HG02973 (cell line): ENCODE results near the gene MARVELD3.
"Not testable (repeated sequence)": the region's sequence is repeated elsewhere in the genome, so short reads cannot be mapped to it uniquely, and the experiment has no call there.

Experiments used
- ATAC-seq: cut with Tn5 transposase; IDR thresholded peaks from one replicate; pipeline ENCODE4 v1.9.1; 2021; ENCODE audit warnings: moderate library complexity; ENCODE audit not compliant: unreplicated experiment

Gene MARVELD3

DNA sequence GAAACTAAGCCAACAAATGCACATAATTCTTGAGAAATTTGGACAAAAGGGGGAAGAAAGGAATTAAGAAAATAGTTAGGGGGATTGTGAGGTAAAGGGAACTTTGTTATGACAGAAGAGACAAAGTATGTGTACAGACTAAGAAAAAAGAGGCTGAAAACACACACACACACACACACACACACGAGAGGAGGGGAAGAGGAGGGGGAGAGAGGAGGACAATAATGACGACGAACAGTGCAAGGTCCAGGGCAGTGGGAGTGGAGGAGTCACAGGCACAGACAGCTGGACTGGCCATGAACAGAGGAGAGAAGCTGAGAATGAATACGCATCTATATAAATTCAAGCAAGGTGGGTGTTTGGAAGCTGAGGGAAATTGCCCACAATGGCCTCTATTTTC is 44.6 kb downstream of the MARVELD3 start:
- ATAC-seq: no peak

DNA sequence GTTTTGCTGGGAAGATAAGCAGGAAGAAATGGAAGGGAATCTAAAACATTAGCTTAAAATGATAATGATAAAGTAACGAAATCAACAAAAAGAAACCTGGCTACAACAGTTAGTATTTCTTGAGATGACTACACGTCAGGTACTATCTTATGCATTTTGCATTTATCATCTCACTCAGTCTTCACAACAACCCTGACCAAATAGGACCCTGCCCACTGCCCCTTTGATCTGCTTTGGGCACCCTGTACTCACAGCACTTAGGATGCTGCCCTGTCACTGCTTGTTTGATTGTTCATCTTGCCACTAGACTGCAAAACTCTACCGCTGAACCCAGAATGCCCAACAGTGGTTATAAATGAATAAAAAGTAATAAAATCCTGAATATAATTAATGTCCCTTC is 45.2 kb downstream of the MARVELD3 start:
- no peak for ATAC-seq

DNA sequence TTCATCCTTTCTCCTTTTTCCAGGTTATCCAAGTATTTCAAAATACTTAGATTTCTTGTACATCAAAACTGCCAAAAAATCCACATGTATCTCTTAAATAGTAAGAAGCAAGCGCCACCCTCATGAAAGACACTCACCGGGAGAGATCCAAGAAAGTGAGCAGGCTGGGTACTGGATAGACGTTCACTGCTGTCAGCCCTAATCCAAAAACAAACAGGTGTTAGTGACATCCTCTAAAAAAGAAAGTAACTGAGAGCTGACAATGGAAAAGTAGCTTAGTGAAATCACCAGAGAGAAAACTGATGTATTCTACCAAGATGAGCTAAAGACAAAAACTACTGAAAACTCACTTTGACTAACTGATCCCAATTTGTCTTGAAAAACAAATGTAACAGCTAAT is 46.1 kb downstream of the MARVELD3 start:
- ATAC-seq: no peak

- no peak for ATAC-seq
Measured at GRCh38 chr16:71672803-71673581, 47.0 kb downstream of the MARVELD3 start.

DNA sequence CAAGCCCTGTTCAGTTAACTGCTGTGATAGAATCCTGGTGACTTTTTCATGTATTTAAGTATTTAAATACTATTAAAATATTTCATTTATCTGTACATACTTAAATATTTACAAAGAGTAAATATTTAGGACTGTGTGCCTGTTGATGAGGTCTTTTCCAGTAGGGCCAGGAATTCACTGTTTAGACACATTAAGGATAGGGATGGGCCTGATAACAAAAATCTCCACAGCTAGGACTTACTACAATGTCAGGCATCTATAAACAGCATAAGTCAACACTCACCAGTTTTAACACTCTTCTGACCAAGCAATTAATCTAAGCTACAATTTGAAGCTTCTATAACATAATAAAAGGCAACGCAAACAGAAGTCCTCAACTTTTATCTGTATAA is 47.6 kb downstream of the MARVELD3 start:
- ATAC-seq: no peak

DNA sequence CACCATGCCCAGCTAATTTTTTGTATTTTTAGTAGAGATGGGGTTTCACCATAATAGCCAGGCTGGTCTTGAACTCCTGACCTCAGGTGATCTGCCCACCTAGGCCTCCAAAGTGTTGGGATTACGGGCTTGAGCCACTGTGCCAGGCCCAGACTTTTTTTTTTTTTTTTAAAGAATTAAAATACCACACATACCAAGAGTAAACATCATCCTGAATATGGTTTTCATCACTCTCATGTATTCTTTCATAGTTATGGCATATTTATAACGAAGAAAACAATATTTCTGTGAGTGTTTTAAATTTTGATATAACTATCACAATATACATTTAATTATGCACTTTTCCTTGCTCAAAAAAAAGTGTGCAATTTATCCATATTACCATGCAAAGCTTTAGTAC is 48.2 kb downstream of the MARVELD3 start:
- no peak for ATAC-seq

DNA sequence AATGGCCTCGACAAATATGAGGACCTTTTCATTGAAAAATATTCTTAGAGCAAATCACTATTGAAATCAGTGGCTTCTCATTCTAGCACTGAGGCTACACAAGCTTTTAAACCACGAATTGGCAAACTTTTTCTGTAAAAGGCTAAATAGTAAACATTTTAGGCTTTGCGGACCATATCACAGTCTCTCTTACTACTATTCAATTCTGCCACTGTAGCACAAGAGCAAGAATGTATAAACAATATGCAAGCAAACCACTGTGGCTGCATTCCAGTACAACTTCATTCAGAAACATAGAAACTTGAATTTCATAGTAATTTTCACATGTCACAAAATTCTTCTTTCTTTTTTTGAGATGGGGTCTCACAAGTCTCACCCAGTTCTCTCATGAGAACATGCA is 49.4 kb downstream of the MARVELD3 start:
- no peak for ATAC-seq

- ATAC-seq: no peak
Measured at GRCh38 chr16:71676236-71676635, 50.3 kb downstream of the MARVELD3 start.

DNA sequence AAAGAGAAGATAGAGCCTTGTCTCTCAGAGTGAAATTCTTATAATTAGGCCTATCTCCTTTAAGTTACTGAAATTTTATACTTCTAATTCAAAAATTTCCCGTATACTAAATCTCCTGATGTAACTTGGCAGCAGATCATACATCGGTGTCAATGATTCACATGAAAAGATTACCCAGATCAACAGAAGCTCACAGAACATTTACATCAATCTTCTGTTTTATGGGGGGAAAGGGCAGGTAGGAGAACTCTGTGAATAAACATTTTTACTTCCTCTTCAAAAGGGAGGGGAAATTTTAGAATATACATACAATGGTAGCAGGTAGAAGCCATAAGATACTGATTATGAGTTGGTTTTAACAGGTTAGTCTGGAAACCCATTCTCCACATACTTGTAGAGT is 55.4 kb downstream of the MARVELD3 start:
- no peak for ATAC-seq

GRCh38 chr16:71684280-71684679 is 58.3 kb downstream of the MARVELD3 start:
- not testable (repeated sequence) for ATAC-seq
